Measurements from ENCODE around the gene TRIM45. TPM values are rescaled to one million over a fixed set of nuclear protein-coding genes. Genes with fewer than 3 reads are reported as not detected.

The TRIM45 gene, protein sequence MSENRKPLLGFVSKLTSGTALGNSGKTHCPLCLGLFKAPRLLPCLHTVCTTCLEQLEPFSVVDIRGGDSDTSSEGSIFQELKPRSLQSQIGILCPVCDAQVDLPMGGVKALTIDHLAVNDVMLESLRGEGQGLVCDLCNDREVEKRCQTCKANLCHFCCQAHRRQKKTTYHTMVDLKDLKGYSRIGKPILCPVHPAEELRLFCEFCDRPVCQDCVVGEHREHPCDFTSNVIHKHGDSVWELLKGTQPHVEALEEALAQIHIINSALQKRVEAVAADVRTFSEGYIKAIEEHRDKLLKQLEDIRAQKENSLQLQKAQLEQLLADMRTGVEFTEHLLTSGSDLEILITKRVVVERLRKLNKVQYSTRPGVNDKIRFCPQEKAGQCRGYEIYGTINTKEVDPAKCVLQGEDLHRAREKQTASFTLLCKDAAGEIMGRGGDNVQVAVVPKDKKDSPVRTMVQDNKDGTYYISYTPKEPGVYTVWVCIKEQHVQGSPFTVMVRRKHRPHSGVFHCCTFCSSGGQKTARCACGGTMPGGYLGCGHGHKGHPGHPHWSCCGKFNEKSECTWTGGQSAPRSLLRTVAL
- polyA plus RNA-seq (2013, experiment 1 of 2): 1.7 TPM
- 1.8 TPM for polyA plus RNA-seq (2013, experiment 2 of 2)

DNA sequence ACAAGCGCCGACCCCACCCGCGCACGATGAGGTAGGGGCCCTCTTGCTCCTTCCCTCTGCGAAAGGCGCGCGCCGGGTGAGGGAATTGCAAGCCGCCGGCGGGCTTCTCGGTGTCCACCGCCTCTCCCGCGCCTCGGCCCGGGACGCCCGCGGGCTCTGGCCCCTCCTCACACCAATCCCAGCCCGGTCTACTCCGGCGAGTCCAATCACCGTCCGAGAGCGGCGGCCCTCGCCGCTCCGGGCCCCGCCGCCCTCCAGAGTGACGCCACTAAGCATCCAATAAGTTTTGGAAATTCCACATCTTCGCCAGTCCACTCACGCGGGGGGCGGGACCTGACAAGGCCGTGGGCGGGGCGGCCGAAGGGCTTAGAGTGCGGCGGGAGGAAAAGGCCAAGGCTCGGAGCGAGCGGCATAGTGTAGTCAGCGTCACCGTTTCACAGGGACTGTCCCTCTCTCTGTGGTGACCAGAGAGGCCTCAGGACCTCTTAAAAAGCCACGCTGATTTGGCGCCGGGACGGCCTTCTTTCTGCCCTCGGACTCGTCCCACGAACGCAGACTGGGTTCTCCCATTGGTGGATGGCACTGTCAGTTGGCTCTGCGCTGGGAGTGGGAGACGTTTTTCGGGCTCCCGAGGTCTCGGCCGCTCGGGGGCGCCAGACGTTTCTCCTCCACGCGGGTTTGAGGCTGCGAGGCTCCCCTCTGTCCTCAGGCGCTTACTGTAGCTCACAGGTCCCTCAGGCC lies at the start of gene TRIM45:
TRIM45 (minus strand) TSS at position 161 of the 741 bp plus-strand sequence. CDS start 548 bp downstream, outside the sequence.
- Histone ChIP-seq H3K27ac (ENCODE audit: low read length, poor library complexity, severe bottlenecking) (peak within 1 kb of the TSS; percentile 87), H3K9me3 (ENCODE audit: control insufficient read depth, low read length) (no peaks in the 10 kb centered on the region), H3K27me3 (ENCODE audit: control insufficient read depth in 1 of 2, insufficient read depth in 1 of 2, low read length in 2 of 2) (peaks cover 10 to 15% of the 10 kb centered on the region in 2 experiments), H3K23ac (ENCODE audit: low read length in 2 of 2) (peak within 1 kb of the TSS in 1 of 2 experiments; percentile 9), H3K4me3 (ENCODE audit: insufficient read depth in 1 of 2, low read depth in 1 of 2, low read length in 2 of 2) (peak within 1 kb of the TSS; percentile 81 to 97), H2BK5ac (ENCODE audit: low read depth, low read length, poor library complexity, severe bottlenecking) (peak within 1 kb of the TSS; percentile 21), H3K79me1 (replicated peaks; ENCODE audit: low read length, poor library complexity, severe bottlenecking) (no peaks in the 10 kb centered on the region), H3K4me2 (ENCODE audit: low read length, poor library complexity, severe bottlenecking) (peak within 1 kb of the TSS; percentile 75), H3K4ac (ENCODE audit: low read depth in 1 of 2, low read length in 2 of 2) (peak within 1 kb of the TSS; percentile 44 to 88), H3K9ac (ENCODE audit: low read length) (peak within 1 kb of the TSS; percentile 99), H3K36me3 (ENCODE audit: control insufficient read depth in 1 of 2, insufficient read depth in 2 of 2, low read depth in 1 of 2, low read length in 2 of 2) (peaks cover 0 to 8% of the 10 kb centered on the region in 2 experiments), H3K18ac (ENCODE audit: low read depth in 1 of 2, low read length in 2 of 2) (peak within 1 kb of the TSS; percentile 95 to 97), H4K91ac (ENCODE audit: low read length) (peak within 1 kb of the TSS; percentile 94), H2BK12ac (ENCODE audit: low read length in 2 of 2) (peak within 1 kb of the TSS; percentile 38 to 48), H2BK15ac (ENCODE audit: low read depth, poor library complexity, severe bottlenecking) (peak within 1 kb of the TSS; percentile 44), H3K4me1 (ENCODE audit: control insufficient read depth, insufficient read depth, low read depth, low read length) (peaks cover 10% of the 10 kb centered on the region), H2AK5ac (ENCODE audit: low read length, severe bottlenecking) (peak within 1 kb of the TSS; percentile 61), H2BK120ac (ENCODE audit: low read depth, low read length) (peak within 1 kb of the TSS; percentile 89), H2AFZ (ENCODE audit: low read depth, low read length) (peak within 1 kb of the TSS; percentile 55), H3K14ac (ENCODE audit: low read length in 2 of 2) (no peak within 1 kb of the TSS), H4K8ac (ENCODE audit: low read length) (peak within 1 kb of the TSS; percentile 92)
- WGBS: under 1% methylated on average over 68 of the region's 71 CpGs
- DNase-seq: peak; percentile 98

DNA sequence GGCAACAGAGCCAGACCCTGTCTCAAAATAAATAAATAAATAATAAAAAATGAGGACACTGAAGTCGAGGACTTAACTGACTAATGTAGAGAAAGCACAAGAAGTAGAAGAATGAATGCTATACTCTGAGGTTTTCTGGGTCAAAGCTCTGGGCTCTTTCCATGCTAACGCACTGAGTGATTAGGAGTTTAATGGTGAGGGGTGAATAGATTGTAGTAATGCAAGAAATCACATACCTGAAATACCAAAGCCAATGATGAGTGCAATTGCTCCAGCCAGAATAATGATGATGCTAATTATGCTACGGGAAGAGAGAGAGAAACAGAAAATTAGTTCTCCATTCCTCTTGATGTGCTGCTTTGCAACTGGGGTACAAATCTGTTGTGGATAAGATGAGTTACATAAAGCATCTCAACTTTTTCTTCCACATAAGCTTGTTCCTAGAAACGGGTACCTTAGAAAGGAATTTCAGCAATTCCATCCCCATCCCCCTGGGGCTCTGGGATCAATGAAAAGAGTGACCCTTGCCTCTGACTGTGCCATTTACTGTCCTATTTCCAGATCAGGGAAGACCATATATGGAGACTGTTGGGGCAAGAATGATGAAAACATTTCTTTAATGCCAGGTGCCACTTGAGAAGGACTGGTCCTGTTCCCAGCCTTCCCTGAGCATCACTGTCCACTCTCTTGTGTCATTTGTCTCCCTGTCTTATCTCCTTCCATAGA lies 48.5 kb upstream of the TRIM45 start:
- H3K23ac ChIP-seq (ENCODE audit: low read length in 2 of 2): no peak overlapping the region
- peaks cover 0 to 3% of the 10 kb centered on the region in 2 experiments for H3K27me3 ChIP-seq (ENCODE audit: control insufficient read depth in 1 of 2, insufficient read depth in 1 of 2, low read length in 2 of 2)
- no peak overlapping the region for H3K14ac ChIP-seq (ENCODE audit: low read length in 2 of 2)
- no peak overlapping the region for H3K9ac ChIP-seq (ENCODE audit: low read length)
- H3K79me1 ChIP-seq (replicated peaks; ENCODE audit: low read length, poor library complexity, severe bottlenecking): no peaks in the 10 kb centered on the region
- no peak overlapping the region for H2BK5ac ChIP-seq (ENCODE audit: low read depth, low read length, poor library complexity, severe bottlenecking)
- H2BK120ac ChIP-seq (ENCODE audit: low read depth, low read length): no peak overlapping the region
- H3K27ac ChIP-seq (ENCODE audit: low read length, poor library complexity, severe bottlenecking): peak overlapping the region; percentile 50
- H3K18ac ChIP-seq (ENCODE audit: low read depth in 1 of 2, low read length in 2 of 2): no peak overlapping the region
- no peak overlapping the region for H2BK15ac ChIP-seq (ENCODE audit: low read depth, poor library complexity, severe bottlenecking)
- no peak overlapping the region for H3K4me3 ChIP-seq (ENCODE audit: insufficient read depth in 1 of 2, low read depth in 1 of 2, low read length in 2 of 2)
- no peaks in the 10 kb centered on the region for H3K9me3 ChIP-seq (ENCODE audit: control insufficient read depth, low read length)
- no peaks in the 10 kb centered on the region for H3K36me3 ChIP-seq (ENCODE audit: control insufficient read depth in 1 of 2, insufficient read depth in 2 of 2, low read depth in 1 of 2, low read length in 2 of 2)
- peaks cover 6% of the 10 kb centered on the region for H3K4me1 ChIP-seq (ENCODE audit: control insufficient read depth, insufficient read depth, low read depth, low read length)
- H3K4ac ChIP-seq (ENCODE audit: low read depth in 1 of 2, low read length in 2 of 2): no peak overlapping the region
- H2BK12ac ChIP-seq (ENCODE audit: low read length in 2 of 2): no peak overlapping the region
- H3K4me2 ChIP-seq (ENCODE audit: low read length, poor library complexity, severe bottlenecking): no peak overlapping the region
- H4K8ac ChIP-seq (ENCODE audit: low read length): no peak overlapping the region
- H2AFZ ChIP-seq (ENCODE audit: low read depth, low read length): no peak overlapping the region
- no peak overlapping the region for H4K91ac ChIP-seq (ENCODE audit: low read length)
- no peak overlapping the region for H2AK5ac ChIP-seq (ENCODE audit: low read length, severe bottlenecking)
- DNase-seq: no peak
- 87% methylated on average over 4 of the region's 4 CpGs for WGBS

DNA sequence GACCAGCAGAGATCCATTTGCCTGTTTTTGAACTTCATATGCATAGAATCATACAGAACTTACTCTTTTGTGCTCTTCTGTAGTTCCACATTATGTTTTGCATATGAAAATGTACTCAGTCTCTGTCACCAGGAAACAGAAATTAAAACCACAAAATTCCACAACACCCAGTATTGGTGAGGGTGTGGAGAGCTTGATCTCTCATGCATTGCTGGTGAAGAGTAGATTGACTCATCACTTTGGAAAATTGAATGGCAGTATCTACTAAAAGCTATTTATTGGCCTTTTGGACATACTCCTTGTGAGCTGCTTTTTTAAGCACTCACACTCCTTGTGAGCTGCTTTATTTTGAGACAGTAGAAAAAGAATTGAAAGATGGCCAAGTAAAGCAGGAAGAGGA lies 45.9 kb upstream of the TRIM45 start:
- Histone ChIP-seq H2BK5ac (ENCODE audit: low read depth, low read length, poor library complexity, severe bottlenecking) (no peak overlapping the region), H3K4me2 (ENCODE audit: low read length, poor library complexity, severe bottlenecking) (no peak overlapping the region), H4K8ac (ENCODE audit: low read length) (no peak overlapping the region), H3K14ac (ENCODE audit: low read length in 2 of 2) (no peak overlapping the region), H3K9me3 (ENCODE audit: control insufficient read depth, low read length) (no peaks in the 10 kb centered on the region), H3K27me3 (ENCODE audit: control insufficient read depth in 1 of 2, insufficient read depth in 1 of 2, low read length in 2 of 2) (no peaks in the 10 kb centered on the region), H3K9ac (ENCODE audit: low read length) (no peak overlapping the region), H2BK12ac (ENCODE audit: low read length in 2 of 2) (no peak overlapping the region), H2AK5ac (ENCODE audit: low read length, severe bottlenecking) (no peak overlapping the region), H3K36me3 (ENCODE audit: control insufficient read depth in 1 of 2, insufficient read depth in 2 of 2, low read depth in 1 of 2, low read length in 2 of 2) (no peaks in the 10 kb centered on the region), H3K27ac (ENCODE audit: low read length, poor library complexity, severe bottlenecking) (no peak overlapping the region), H3K4me1 (ENCODE audit: control insufficient read depth, insufficient read depth, low read depth, low read length) (peaks cover 12% of the 10 kb centered on the region), H4K91ac (ENCODE audit: low read length) (no peak overlapping the region), H3K4me3 (ENCODE audit: insufficient read depth in 1 of 2, low read depth in 1 of 2, low read length in 2 of 2) (no peak overlapping the region), H3K4ac (ENCODE audit: low read depth in 1 of 2, low read length in 2 of 2) (no peak overlapping the region), H2AFZ (ENCODE audit: low read depth, low read length) (no peak overlapping the region), H2BK15ac (ENCODE audit: low read depth, poor library complexity, severe bottlenecking) (no peak overlapping the region), H2BK120ac (ENCODE audit: low read depth, low read length) (no peak overlapping the region), H3K23ac (ENCODE audit: low read length in 2 of 2) (no peak overlapping the region), H3K18ac (ENCODE audit: low read depth in 1 of 2, low read length in 2 of 2) (no peak overlapping the region), H3K79me1 (replicated peaks; ENCODE audit: low read length, poor library complexity, severe bottlenecking) (no peaks in the 10 kb centered on the region)
- DNase-seq: peak; percentile 19

Measured in mesenchymal stem cell (in vitro differentiated cells and primary cell).